ENCODE results near the gene FZD10.

DNA sequence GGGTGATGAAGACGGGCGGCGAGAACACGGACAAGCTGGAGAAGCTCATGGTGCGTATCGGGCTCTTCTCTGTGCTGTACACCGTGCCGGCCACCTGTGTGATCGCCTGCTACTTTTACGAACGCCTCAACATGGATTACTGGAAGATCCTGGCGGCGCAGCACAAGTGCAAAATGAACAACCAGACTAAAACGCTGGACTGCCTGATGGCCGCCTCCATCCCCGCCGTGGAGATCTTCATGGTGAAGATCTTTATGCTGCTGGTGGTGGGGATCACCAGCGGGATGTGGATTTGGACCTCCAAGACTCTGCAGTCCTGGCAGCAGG is 1.9 kb downstream of the FZD10 start:
- TF ChIP-seq, protein P1, sequence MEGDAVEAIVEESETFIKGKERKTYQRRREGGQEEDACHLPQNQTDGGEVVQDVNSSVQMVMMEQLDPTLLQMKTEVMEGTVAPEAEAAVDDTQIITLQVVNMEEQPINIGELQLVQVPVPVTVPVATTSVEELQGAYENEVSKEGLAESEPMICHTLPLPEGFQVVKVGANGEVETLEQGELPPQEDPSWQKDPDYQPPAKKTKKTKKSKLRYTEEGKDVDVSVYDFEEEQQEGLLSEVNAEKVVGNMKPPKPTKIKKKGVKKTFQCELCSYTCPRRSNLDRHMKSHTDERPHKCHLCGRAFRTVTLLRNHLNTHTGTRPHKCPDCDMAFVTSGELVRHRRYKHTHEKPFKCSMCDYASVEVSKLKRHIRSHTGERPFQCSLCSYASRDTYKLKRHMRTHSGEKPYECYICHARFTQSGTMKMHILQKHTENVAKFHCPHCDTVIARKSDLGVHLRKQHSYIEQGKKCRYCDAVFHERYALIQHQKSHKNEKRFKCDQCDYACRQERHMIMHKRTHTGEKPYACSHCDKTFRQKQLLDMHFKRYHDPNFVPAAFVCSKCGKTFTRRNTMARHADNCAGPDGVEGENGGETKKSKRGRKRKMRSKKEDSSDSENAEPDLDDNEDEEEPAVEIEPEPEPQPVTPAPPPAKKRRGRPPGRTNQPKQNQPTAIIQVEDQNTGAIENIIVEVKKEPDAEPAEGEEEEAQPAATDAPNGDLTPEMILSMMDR (IDR thresholded peaks at IDR 0.05): no peak
- TF ChIP-seq POLR2A (IDR thresholded peaks at IDR 0.05): no peak

Data from upper lobe of left lung (tissue), 4 donors.